GM06990 (cell line): ENCODE results near the gene USP9Y.

Source experiments
- DNase-seq: peaks from one replicate; pipeline ENCODE4 v3.0.0-alpha.2; 2011; ENCODE audit not compliant: insufficient read length; ENCODE audit errors: extremely low read depth
- H3K27me3 ChIP-seq: replicated peaks from 2 replicates; pipeline ENCODE4 v1.6.0; 2011; ENCODE audit warnings: low read length; ENCODE audit not compliant: control insufficient read depth, insufficient read depth
- H3K36me3 ChIP-seq: 2 replicates; pipeline ENCODE4 v1.5.1; 2011; ENCODE audit warnings: low read length; ENCODE audit not compliant: control insufficient read depth, insufficient read depth
- H3K4me3 ChIP-seq: replicated peaks from 2 replicates; pipeline ENCODE4 v1.5.1; 2011; ENCODE audit warnings: low read depth, mild to moderate bottlenecking, control low read depth, low read length
- CTCF ChIP-seq: IDR thresholded peaks from 2 replicates; pipeline ENCODE4 v1.5.1; 2011; ENCODE audit warnings: low read length, control low read depth, mild to moderate bottlenecking, inconsistent platforms; ENCODE audit not compliant: insufficient read depth, poor library complexity, severe bottlenecking

USP9Y gene

GRCh38 chrY:12749293-12749692 is 48.3 kb downstream of the USP9Y start:
- no peaks in the 10 kb centered on the region for H3K27me3 ChIP-seq

GRCh38 chrY:12752856-12753255 is 51.8 kb downstream of the USP9Y start:
- DNase-seq = no peak
- H3K27me3 ChIP-seq = no peaks in the 10 kb centered on the region
- no peaks in the 10 kb centered on the region for H3K36me3 ChIP-seq
- H3K4me3 ChIP-seq = no peak overlapping the region
- TF ChIP-seq CTCF = no peak

More at GRCh38 chrY:12749293-12749692, 48.3 kb downstream of the USP9Y start:
- Histone ChIP-seq H3K4me3 (no peak overlapping the region), H3K36me3 (no peaks in the 10 kb centered on the region)
- DNase-seq = no peak
- no peak for TF ChIP-seq CTCF

- no peak for DNase-seq
- Histone ChIP-seq H3K36me3 (no peaks in the 10 kb centered on the region), H3K27me3 (no peaks in the 10 kb centered on the region), H3K4me3 (no peak overlapping the region)
- TF ChIP-seq CTCF = no peak
Observed at GRCh38 chrY:12756021-12756420, 55.0 kb downstream of the USP9Y start.

- no peak for DNase-seq
- H3K36me3 ChIP-seq = no peaks in the 10 kb centered on the region
Observed at GRCh38 chrY:12765976-12766375, 64.9 kb downstream of the USP9Y start.

GRCh38 chrY:12784521-12784920 is 83.5 kb downstream of the USP9Y start:
- no peak for TF ChIP-seq CTCF
- no peak for DNase-seq
- no peak overlapping the region for H3K4me3 ChIP-seq

More at GRCh38 chrY:12765976-12766375, 64.9 kb downstream of the USP9Y start:
- no peak for TF ChIP-seq CTCF
- Histone ChIP-seq H3K27me3 (no peaks in the 10 kb centered on the region), H3K4me3 (no peak overlapping the region)

GRCh38 chrY:12793999-12794398 is 93.0 kb downstream of the USP9Y start:
- no peak for DNase-seq
- H3K36me3 ChIP-seq = no peaks in the 10 kb centered on the region
- H3K4me3 ChIP-seq = no peak overlapping the region
- no peaks in the 10 kb centered on the region for H3K27me3 ChIP-seq
- no peak for TF ChIP-seq CTCF

More at GRCh38 chrY:12784521-12784920, 83.5 kb downstream of the USP9Y start:
- Histone ChIP-seq H3K27me3 (no peaks in the 10 kb centered on the region), H3K36me3 (no peaks in the 10 kb centered on the region)
